Panc1 (cell line): Measurements from ENCODE around the gene MYLK.

Experiments used
- CTCF ChIP-seq: fragments of 450-650 bp; IDR thresholded peaks from 2 replicates; pipeline ENCODE4 v1.5.1; 2017; ENCODE audit warnings: mild to moderate bottlenecking
- POLR2AphosphoS5 ChIP-seq: IDR thresholded peaks from 2 replicates; pipeline ENCODE4 v1.6.1; 2012; ENCODE audit warnings: mild to moderate bottlenecking, low read depth, low read length, moderate library complexity
- REST ChIP-seq, 2 experiments: IDR thresholded peaks; 2 replicates each; pipeline ENCODE4 v1.6.1; 2011 to 2012; ENCODE audit warnings: low read depth in 2 of 2, control low read depth in 1 of 2, low read length in 1 of 2, mild to moderate bottlenecking in 1 of 2, moderate library complexity in 1 of 2; ENCODE audit not compliant: insufficient read depth in 1 of 2
- SIN3A ChIP-seq: IDR thresholded peaks from 2 replicates; pipeline ENCODE4 v1.6.1; 2012; ENCODE audit warnings: low read depth, mild to moderate bottlenecking, low read length, moderate library complexity, borderline replicate concordance; ENCODE audit not compliant: insufficient read depth

- no peak for TF ChIP-seq CTCF
- TF ChIP-seq POLR2AphosphoS5, result no peak
- TF ChIP-seq REST (IDR thresholded peaks at IDR 0.05; ENCODE audit: insufficient read depth in 1 of 2, low read depth in 2 of 2, low read length in 1 of 2), result no peak
- TF ChIP-seq SIN3A, result no peak
These were observed 183.1 kb downstream of the MYLK start for GRCh38 chr3:123700791-123701722.
